Ascending aorta (tissue), 2 donors: ENCODE measurements around the gene LTK. TPM values are rescaled to one million over a fixed set of nuclear protein-coding genes. Genes with fewer than 3 reads are reported as not detected.

Experiments
- DNase-seq, 2 donors: peaks; one replicate each; pipeline ENCODE4 v3.0.0-alpha.2; 2019; ENCODE audit warnings: low spot score in 2 of 2
- H3K27ac ChIP-seq, 2 donors: fragments of 200-600 bp; sonication (generic); one replicate each; pipeline ENCODE4 v1.5.1; 2016 to 2017; ENCODE audit warnings: mild to moderate bottlenecking in 1 of 2
- H3K27me3 ChIP-seq: fragments of 200-600 bp; sonication (generic); one replicate; pipeline ENCODE4 v1.5.1; 2017
- H3K36me3 ChIP-seq, 2 donors: fragments of 200-600 bp; sonication (generic); one replicate each; pipeline ENCODE4 v1.5.1; 2016
- H3K4me1 ChIP-seq, 2 donors: fragments of 200-600 bp; sonication (generic); one replicate each; pipeline ENCODE4 v1.5.1; 2016 to 2017; ENCODE audit warnings: mild to moderate bottlenecking in 1 of 2
- H3K4me3 ChIP-seq, 2 donors: fragments of 200-600 bp; sonication (generic); one replicate each; pipeline ENCODE4 v1.5.1; 2016 to 2017; ENCODE audit warnings: mild to moderate bottlenecking in 1 of 2
- H3K9me3 ChIP-seq, 2 donors: fragments of 200-600 bp; sonication (generic); one replicate each; pipeline ENCODE4 v1.5.1; 2016
- CTCF ChIP-seq, 3 experiments: fragments of 200-600 bp in 2 of 3; fragments of 450-650 bp in 1 of 3; sonication (generic) in 2 of 3; IDR thresholded peaks; one replicate each; pipeline ENCODE4 v1.5.1; 2016 to 2019; ENCODE audit warnings: antibody characterized with exemption in 3 of 3, mild to moderate bottlenecking in 1 of 3, moderate library complexity in 1 of 3
- intact Hi-C: fragments of 100-400 bp; cut with DNase I; formaldehyde crosslinking; loops from one replicate; pipeline ENCODE4 v1.15.1; 2023
- total RNA-seq: library from RNA; depleted of rRNA; stranded (reverse); fragments of >200 nt; gene quantifications from one replicate; pipeline ENCODE4 v1.1.0, GENCODE V29; 2016

LTK gene
- total RNA-seq, 1 donor from 2014 or later: not detected

GRCh38 chr15:41494922-41495735 lies 18.5 kb downstream of the LTK start:
- intact Hi-C loops: no loop called here
- no peaks in the 10 kb centered on the region for H3K9me3 ChIP-seq
- H3K27ac ChIP-seq: no peak overlapping the region
- H3K27me3 ChIP-seq: peaks cover 6% of the 10 kb centered on the region
- TF ChIP-seq CTCF (IDR thresholded peaks at IDR 0.05): no peak
- H3K36me3 ChIP-seq: no peaks in the 10 kb centered on the region
- peaks cover 12 to 25% of the 10 kb centered on the region in 2 donors for H3K4me1 ChIP-seq
- H3K4me3 ChIP-seq: peak overlapping the region; percentile 80 to 87
- no peak for DNase-seq

GRCh38 chr15:41494190-41494921 lies 19.3 kb downstream of the LTK start:
- Histone ChIP-seq H3K4me1 (peaks cover 12 to 25% of the 10 kb centered on the region in 2 donors), H3K36me3 (no peaks in the 10 kb centered on the region), H3K27me3 (peaks cover 6% of the 10 kb centered on the region), H3K4me3 (peak overlapping the region; percentile 80 to 87), H3K9me3 (no peaks in the 10 kb centered on the region), H3K27ac (no peak overlapping the region)
- intact Hi-C loops: no loop called here
- TF ChIP-seq CTCF (IDR thresholded peaks at IDR 0.05): no peak
- DNase-seq: no peak

- H3K27ac ChIP-seq: no peak overlapping the region
- H3K4me1 ChIP-seq: peaks cover 12 to 25% of the 10 kb centered on the region in 2 donors
- peaks cover 6% of the 10 kb centered on the region for H3K27me3 ChIP-seq
- intact Hi-C loops: no loop called here
- DNase-seq: no peak
- no peak for TF ChIP-seq CTCF (IDR thresholded peaks at IDR 0.05)
- no peaks in the 10 kb centered on the region for H3K9me3 ChIP-seq
- no peaks in the 10 kb centered on the region for H3K36me3 ChIP-seq
- peak overlapping the region; percentile 80 to 87 for H3K4me3 ChIP-seq
These were observed 19.8 kb downstream of the LTK start for GRCh38 chr15:41493902-41494189.

GRCh38 chr15:41493205-41493901 lies 20.3 kb downstream of the LTK start, which contains the start of gene ITPKA:
TSS of gene ITPKA (plus strand) at chr15:41493874. CDS start at chr15:41493928, 54 bp downstream.
- H3K4me3 ChIP-seq: peak within 1 kb of the TSS; percentile 80 to 87
- TF ChIP-seq CTCF (IDR thresholded peaks at IDR 0.05): no peak
- peak; percentile 23 to 83 for DNase-seq
- no peaks in the 10 kb centered on the region for H3K36me3 ChIP-seq
- peak within 1 kb of the TSS in 1 of 2 donors; percentile 29 for H3K27ac ChIP-seq
- H3K27me3 ChIP-seq: peaks cover 6% of the 10 kb centered on the region
- no peaks in the 10 kb centered on the region for H3K9me3 ChIP-seq
- peaks cover 12 to 25% of the 10 kb centered on the region in 2 donors for H3K4me1 ChIP-seq
- intact Hi-C loops: no loop called here

- Histone ChIP-seq H3K4me1 (peaks cover 12 to 25% of the 10 kb centered on the region in 2 donors), H3K9me3 (no peaks in the 10 kb centered on the region), H3K27ac (peak overlapping the region in 1 of 2 donors; percentile 29), H3K36me3 (no peaks in the 10 kb centered on the region), H3K4me3 (peak overlapping the region; percentile 80 to 87), H3K27me3 (peaks cover 6% of the 10 kb centered on the region)
- intact Hi-C loops: no loop called here
- DNase-seq: no peak
- no peak for TF ChIP-seq CTCF (IDR thresholded peaks at IDR 0.05)
These were observed 20.9 kb downstream of the LTK start for GRCh38 chr15:41492597-41493204.
